HFFc6 (cell line): ENCODE measurements around the gene RNPS1. TPM values are rescaled to one million over a fixed set of nuclear protein-coding genes. Genes with fewer than 3 reads are reported as not detected.
"Not testable (repeated sequence)": the region's sequence is repeated elsewhere in the genome, so short reads cannot be mapped to it uniquely, and the experiment has no call there.

Source experiments
- DNase-seq: peaks from one replicate; pipeline ENCODE4 v3.0.0-alpha.2; 2018
- H3K27ac Mint-ChIP-seq: 2 replicates; pipeline ENCODE4 v1.8.0; 2020; ENCODE audit warnings: mild to moderate bottlenecking, mixed read lengths
- H3K27me3 Mint-ChIP-seq: 2 replicates; pipeline ENCODE4 v1.8.0; 2021; ENCODE audit warnings: mild to moderate bottlenecking, moderate library complexity, mixed read lengths; ENCODE audit not compliant: insufficient read depth
- H3K36me3 Mint-ChIP-seq: 2 replicates; pipeline ENCODE4 v1.8.0; 2021; ENCODE audit warnings: low read depth, mixed read lengths
- H3K4me1 Mint-ChIP-seq: 2 replicates; pipeline ENCODE4 v1.8.0; 2020; ENCODE audit warnings: low read depth, mixed read lengths
- H3K4me3 Mint-ChIP-seq: 2 replicates; pipeline ENCODE4 v1.8.0; 2020; ENCODE audit warnings: mild to moderate bottlenecking, moderate library complexity, mixed read lengths
- H3K9me3 Mint-ChIP-seq: 2 replicates; pipeline ENCODE4 v1.8.0; 2020; ENCODE audit warnings: mild to moderate bottlenecking, mixed read lengths
- CTCF ChIP-seq: fragments of 200-600 bp; sonication (generic); IDR thresholded peaks from 2 replicates; pipeline ENCODE4 v1.5.0; 2021; ENCODE audit warnings: antibody characterized with exemption, mild to moderate bottlenecking
- total RNA-seq, 6 experiments: library from RNA; stranded (reverse); fragmentation: NEBNext Ultra II Directional; extraction: Animal tissue kit (Norgen Biotek cat#: 25700); gene quantifications; 2 replicates in 1 of 6; 3 replicates in 5 of 6; pipeline ENCODE4 v1.2.3, GENCODE V29; 2021

The RNPS1 gene
- total RNA-seq, 6 experiments from 2014 or later, result 127 to 163 (median 140) TPM

GRCh38 chr16:2260250-2260649 lies 7.7 kb downstream of the RNPS1 start:
- Mint-ChIP-seq H3K36me3 (peaks cover 46% of the 10 kb centered on the region), H3K27ac (no peak overlapping the region), H3K4me1 (peaks cover 14% of the 10 kb centered on the region), H3K4me3 (no peak overlapping the region), H3K9me3 (no peaks in the 10 kb centered on the region), H3K27me3 (no peaks in the 10 kb centered on the region)
- DNase-seq, result no peak
- TF ChIP-seq CTCF, result no peak

DNA sequence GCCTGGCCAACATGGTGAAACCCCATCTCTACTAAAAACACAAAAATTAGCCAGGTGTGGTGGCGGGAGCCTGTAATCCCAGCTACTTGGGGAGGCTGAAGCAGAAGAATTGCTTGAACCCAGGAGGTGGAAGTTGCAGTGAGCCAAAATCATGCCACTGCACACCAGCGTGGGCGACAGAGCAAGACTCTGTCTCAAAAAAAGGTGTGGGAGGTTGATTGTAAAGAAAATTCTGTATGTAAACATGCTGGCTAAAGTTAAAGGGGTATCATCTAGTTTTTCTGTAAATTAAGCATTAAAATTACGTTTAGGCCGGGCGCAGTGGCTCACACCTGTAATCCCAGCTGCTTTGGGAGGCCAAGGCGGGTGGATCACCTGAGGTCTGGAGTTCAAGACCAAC lies 9.4 kb downstream of the RNPS1 start:
- H3K36me3 Mint-ChIP-seq, result peaks cover 39% of the 10 kb centered on the region
- H3K4me3 Mint-ChIP-seq, H3K27ac Mint-ChIP-seq: not testable (repeated sequence)

DNA sequence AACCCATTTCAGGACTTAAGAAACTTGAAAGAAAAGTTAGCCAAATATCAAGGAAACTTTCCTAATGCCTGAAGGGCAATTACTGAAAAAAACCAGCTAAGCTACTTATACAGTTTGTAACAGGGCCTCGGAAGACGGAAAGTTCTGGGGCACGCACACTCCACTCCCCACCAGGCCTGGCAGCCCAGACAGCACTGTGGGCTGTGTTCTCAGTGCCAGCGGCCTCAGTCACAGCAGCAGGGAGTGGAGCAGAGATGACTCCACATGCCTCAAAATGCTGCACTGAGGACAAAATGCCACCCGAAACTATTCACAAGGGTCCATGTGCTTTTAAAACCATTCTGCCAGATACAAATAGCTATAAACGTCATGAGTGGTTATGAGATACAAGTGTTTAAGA lies 10.2 kb downstream of the RNPS1 start:
- no peak overlapping the region for H3K4me3 Mint-ChIP-seq
- peaks cover 44% of the 10 kb centered on the region for H3K36me3 Mint-ChIP-seq
- peaks cover 8% of the 10 kb centered on the region for H3K4me1 Mint-ChIP-seq
- H3K27ac Mint-ChIP-seq, result no peak overlapping the region
- no peaks in the 10 kb centered on the region for H3K9me3 Mint-ChIP-seq
- DNase-seq, result no peak
- TF ChIP-seq CTCF, result no peak
- no peaks in the 10 kb centered on the region for H3K27me3 Mint-ChIP-seq

More for the DNA sequence above, 9.4 kb downstream of the RNPS1 start:
- not testable (repeated sequence) for DNase-seq, H3K9me3 Mint-ChIP-seq, H3K27me3 Mint-ChIP-seq, H3K4me1 Mint-ChIP-seq

DNA sequence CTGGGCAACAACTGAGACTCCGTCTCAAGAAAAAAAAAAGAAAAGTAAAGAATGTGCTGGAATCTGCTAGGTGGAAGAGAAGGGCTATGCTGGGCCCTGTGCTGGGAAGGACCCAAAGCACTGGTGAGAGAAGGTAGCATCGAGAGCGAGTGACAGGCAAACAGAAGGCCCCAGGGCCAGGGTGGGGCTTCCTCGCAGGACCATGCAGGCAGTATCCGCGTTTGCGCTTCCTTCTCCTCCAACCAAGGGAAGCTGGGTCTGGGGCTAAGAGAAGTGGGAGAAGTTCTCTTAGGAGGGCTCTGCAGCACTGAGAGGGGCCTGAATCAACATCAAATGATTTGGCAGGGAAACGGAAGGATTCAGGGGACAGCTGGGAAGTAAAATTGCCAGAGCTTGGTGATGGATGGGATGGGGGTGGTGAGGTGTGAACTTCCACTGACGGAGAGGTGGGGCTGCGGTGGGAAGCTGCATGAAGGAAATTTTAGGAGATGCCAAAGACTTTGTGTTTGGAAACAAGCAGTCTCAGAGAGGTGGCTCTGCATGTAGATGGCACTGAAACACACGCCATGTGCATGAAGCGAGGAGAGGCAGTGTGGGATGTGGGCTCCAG lies 11.3 kb downstream of the RNPS1 start:
- Mint-ChIP-seq H3K27ac (0 out of 2 replicates have a peak overlapping the region, but pooled peaks have one; percentile 24), H3K9me3 (no peaks in the 10 kb centered on the region), H3K27me3 (no peaks in the 10 kb centered on the region), H3K4me3 (no peak overlapping the region), H3K4me1 (peaks cover 15% of the 10 kb centered on the region), H3K36me3 (peaks cover 35% of the 10 kb centered on the region)
- no peak for DNase-seq
- no peak for TF ChIP-seq CTCF

GRCh38 chr16:2253293-2253692 lies 14.6 kb downstream of the RNPS1 start:
- peaks cover 24% of the 10 kb centered on the region for H3K4me1 Mint-ChIP-seq
- DNase-seq, result no peak
- H3K9me3 Mint-ChIP-seq, result no peaks in the 10 kb centered on the region
- no peaks in the 10 kb centered on the region for H3K27me3 Mint-ChIP-seq
- peak overlapping the region; percentile 79 for H3K27ac Mint-ChIP-seq
- H3K4me3 Mint-ChIP-seq, result no peak overlapping the region
- H3K36me3 Mint-ChIP-seq, result peaks cover 30% of the 10 kb centered on the region
- TF ChIP-seq CTCF, result no peak

- peaks cover 30% of the 10 kb centered on the region for H3K36me3 Mint-ChIP-seq
- H3K9me3 Mint-ChIP-seq, result no peaks in the 10 kb centered on the region
- no peaks in the 10 kb centered on the region for H3K27me3 Mint-ChIP-seq
- H3K4me1 Mint-ChIP-seq, result peaks cover 24% of the 10 kb centered on the region
- no peak for DNase-seq
- no peak overlapping the region for H3K4me3 Mint-ChIP-seq
- H3K27ac Mint-ChIP-seq, result peak overlapping the region; percentile 79
- TF ChIP-seq CTCF, result no peak
Measured at GRCh38 chr16:2252806-2253148, 15.1 kb downstream of the RNPS1 start.
